GM21367 (cell line): Measurements from ENCODE around the gene LSG1.
"Not testable (repeated sequence)": the region's sequence is repeated elsewhere in the genome, so short reads cannot be mapped to it uniquely, and the experiment has no call there.

Source experiments
- ATAC-seq: cut with Tn5 transposase; IDR thresholded peaks from one replicate; pipeline ENCODE4 v1.9.1; 2021; ENCODE audit not compliant: unreplicated experiment

LSG1 gene

GRCh38 chr3:194619741-194620140 lies 52.2 kb downstream of the LSG1 start:
- no peak for ATAC-seq

- ATAC-seq: no peak
These were observed 53.0 kb downstream of the LSG1 start for GRCh38 chr3:194618858-194619608.

- ATAC-seq: no peak
These were observed 54.2 kb downstream of the LSG1 start for GRCh38 chr3:194617827-194618226.

GRCh38 chr3:194617143-194617671 lies 54.8 kb downstream of the LSG1 start:
- no peak for ATAC-seq

- ATAC-seq: no peak
These were observed 56.8 kb downstream of the LSG1 start for GRCh38 chr3:194615226-194615625.

GRCh38 chr3:194612221-194612620 lies 59.8 kb downstream of the LSG1 start:
- no peak for ATAC-seq

GRCh38 chr3:194610689-194611088 lies 61.3 kb downstream of the LSG1 start:
- ATAC-seq: no peak

- ATAC-seq: no peak
These were observed 62.4 kb downstream of the LSG1 start for GRCh38 chr3:194609601-194610000.

- no peak for ATAC-seq
These were observed 63.0 kb downstream of the LSG1 start for GRCh38 chr3:194608981-194609380.

- no peak for ATAC-seq
These were observed 64.2 kb downstream of the LSG1 start for GRCh38 chr3:194607592-194608389.

GRCh38 chr3:194606941-194607340 lies 65.0 kb downstream of the LSG1 start:
- no peak for ATAC-seq

GRCh38 chr3:194606163-194606562 lies 65.8 kb downstream of the LSG1 start:
- ATAC-seq: no peak

GRCh38 chr3:194605314-194605713 lies 66.7 kb downstream of the LSG1 start:
- not testable (repeated sequence) for ATAC-seq

- no peak for ATAC-seq
These were observed 67.2 kb downstream of the LSG1 start for GRCh38 chr3:194604837-194605236.

- ATAC-seq: no peak
These were observed 67.9 kb downstream of the LSG1 start for GRCh38 chr3:194604126-194604525.

- no peak for ATAC-seq
These were observed 69.3 kb downstream of the LSG1 start for GRCh38 chr3:194602669-194603171.

GRCh38 chr3:194598771-194599557 lies 73.0 kb downstream of the LSG1 start:
- ATAC-seq: no peak

- ATAC-seq: no peak
These were observed 75.1 kb downstream of the LSG1 start for GRCh38 chr3:194596906-194597305.

- ATAC-seq: peak; percentile 41
These were observed 78.9 kb downstream of the LSG1 start for GRCh38 chr3:194592798-194593752.
